ENCODE data around the gene CLEC6A.

GRCh38 chr12:8420506-8420905 is 35.3 kb upstream of the CLEC6A start:
- no peak for TF ChIP-seq REST (IDR thresholded peaks at IDR 0.05; ENCODE audit: insufficient read depth in 1 of 2, low read depth in 2 of 2, low read length in 2 of 2)
- TF ChIP-seq POLR2AphosphoS5 (IDR thresholded peaks at IDR 0.05; ENCODE audit: low read depth, low read length) = no peak
- TF ChIP-seq SIN3A (IDR thresholded peaks at IDR 0.05; ENCODE audit: borderline replicate concordance, insufficient read depth, low read length) = no peak
